K562 (cell line): ENCODE results near the gene DYRK1A. TPM values are rescaled to one million over a fixed set of nuclear protein-coding genes. Genes with fewer than 3 reads are reported as not detected.

Source experiments
- ATF3 ChIP-seq, 2 experiments: fragments of 450-650 bp in 1 of 2; sonication (generic) in 1 of 2; formaldehyde crosslinking in 1 of 2; IDR thresholded peaks in 1 of 2; conservative IDR thresholded peaks in 1 of 2; 2 replicates each; pipeline versions ENCODE4 v1.6.1 to v1.8.1; 2016 to 2023; ENCODE audit warnings: mild to moderate bottlenecking in 2 of 2, moderate library complexity in 2 of 2, inconsistent platforms in 1 of 2, missing genetic modification reagents in 1 of 2
- CBFA2T2 ChIP-seq: fragments of 450-650 bp; conservative IDR thresholded peaks from 2 replicates; pipeline ENCODE4 v1.6.1; 2017; ENCODE audit warnings: mild to moderate bottlenecking
- EP400 ChIP-seq: fragments of 450-650 bp; IDR thresholded peaks from 2 replicates; pipeline ENCODE4 v1.6.1; 2017; ENCODE audit warnings: antibody characterized with exemption, mild to moderate bottlenecking, moderate library complexity
- HDAC2 ChIP-seq: fragments of 450-650 bp; IDR thresholded peaks from 2 replicates; pipeline ENCODE4 v1.6.1; 2016; ENCODE audit warnings: mild to moderate bottlenecking
- HDAC3 ChIP-seq: fragments of 450-650 bp; IDR thresholded peaks from 2 replicates; pipeline ENCODE4 v1.6.1; 2018; ENCODE audit warnings: borderline replicate concordance, mild to moderate bottlenecking, moderate library complexity; ENCODE audit not compliant: partially characterized antibody
- HMGN3 ChIP-seq: IDR thresholded peaks from 2 replicates; pipeline ENCODE4 v1.6.1; 2011; ENCODE audit warnings: borderline replicate concordance, low read depth, mild to moderate bottlenecking, mixed read lengths, low read length; ENCODE audit not compliant: insufficient read length; ENCODE audit errors: extremely low read depth
- LEF1 ChIP-seq: fragments of 450-650 bp; IDR thresholded peaks from 2 replicates; pipeline ENCODE4 v1.6.1; 2016; ENCODE audit warnings: mild to moderate bottlenecking
- MAX ChIP-seq: sonication (generic); formaldehyde crosslinking; IDR thresholded peaks from 2 replicates; pipeline ENCODE4 v1.9.0; 2022; ENCODE audit warnings: mild to moderate bottlenecking, missing genetic modification reagents
- NRF1 ChIP-seq, 2 experiments: fragments of 450-650 bp; IDR thresholded peaks in 1 of 2; conservative IDR thresholded peaks in 1 of 2; 2 replicates each; pipeline ENCODE4 v1.6.1; 2014; ENCODE audit warnings: mild to moderate bottlenecking in 2 of 2
- TOE1 ChIP-seq, 2 experiments: fragments of 450-650 bp in 1 of 2; sonication (generic) in 1 of 2; formaldehyde crosslinking in 1 of 2; IDR thresholded peaks; 2 replicates each; pipeline versions ENCODE4 v1.7.1 to v1.8.0; 2016 to 2022; ENCODE audit warnings: borderline replicate concordance in 2 of 2, mild to moderate bottlenecking in 2 of 2, antibody characterized with exemption in 1 of 2, inconsistent platforms in 1 of 2, low read depth in 1 of 2, missing genetic modification reagents in 1 of 2, moderate library complexity in 1 of 2
- ZEB2 ChIP-seq: fragments of 450-650 bp; IDR thresholded peaks from 2 replicates; pipeline ENCODE4 v1.6.1; 2016
- ZFX ChIP-seq: sonication (generic); formaldehyde crosslinking; IDR thresholded peaks from 2 replicates; pipeline ENCODE4 v1.8.0; 2022; ENCODE audit warnings: mild to moderate bottlenecking, missing genetic modification reagents, moderate library complexity
- ZNF175 ChIP-seq: fragments of 200-800 bp; sonication (Bioruptor generic); IDR thresholded peaks from 2 replicates; pipeline ENCODE4 v1.6.1; 2016; ENCODE audit warnings: low read depth, mild to moderate bottlenecking, missing genetic modification characterization, missing compliant biosample characterization
- ZNF592 ChIP-seq: fragments of 450-650 bp; IDR thresholded peaks from 2 replicates; pipeline ENCODE4 v1.6.1; 2017; ENCODE audit warnings: antibody characterized with exemption, mild to moderate bottlenecking
- polyA plus RNA-seq, 8 experiments: library from polyadenylated mRNA; depleted of rRNA in 4 of 8; stranded (reverse) in 5 of 8; unstranded in 3 of 8; fragments of >200 nt; fragmentation: Nextera tagmentation in 2 of 8; fragmentation: Illumina TruSeq in 1 of 8; extraction: Ambion mirVana in 2 of 8; extraction: Trizol in 1 of 8; gene quantifications; 2 replicates each; pipeline versions ENCODE4 v1.2.1 to v1.2.3, GENCODE V29; 2011 to 2014; ENCODE audit warnings: inconsistent platforms in 1 of 8, missing spikeins in 1 of 8
- total RNA-seq, 7 experiments: library from RNA; depleted of rRNA in 6 of 7; stranded (reverse); fragments of >200 nt in 6 of 7; fragmentation: Illumina TruSeq in 2 of 7; extraction: Trizol in 2 of 7; gene quantifications; 2 replicates each; pipeline versions ENCODE4 v1.2.1 to v1.2.3, GENCODE V29; 2011 to 2021; ENCODE audit warnings: low replicate concordance in 1 of 7

The DYRK1A gene
- total and polyA plus RNA-seq, 9 of the 15 experiments (the other 6 are each of a cell fraction or from before 2014, with no cell fraction given): 3.7 to 64.8 (median 42.3) TPM

GRCh38 chr21:37338671-37339551 lies 27.7 kb upstream of the DYRK1A start (continued):
- TF ChIP-seq HMGN3 (no peak), NRF1 (conservative IDR thresholded peaks at IDR 0.05 in 1 of 2, IDR thresholded peaks at IDR 0.05 in 1 of 2) (peak; percentile 42 to 53), ZNF175 (peak; percentile 92), MAX (CRISPR knock-in tag) (peak; percentile 82), CBFA2T2 (peak; percentile 54), ZEB2 (0 out of 2 replicates have a peak, but pooled peaks have one; percentile 43), ZNF592 (peak; percentile 99), HDAC3 (peak; percentile 25), LEF1 (peak; percentile 86), ATF3 (IDR thresholded peaks at IDR 0.05) (peak; percentile 92), ATF3 (CRISPR knock-in tag; conservative IDR thresholded peaks at IDR 0.05) (peak; percentile 69; the same call in 1 of the 2 replicates), TOE1 (IDR thresholded peaks at IDR 0.05; ENCODE audit: borderline replicate concordance) (no peak; the same call in 1 of the 2 replicates), TOE1 (CRISPR knock-in tag; IDR thresholded peaks at IDR 0.05; ENCODE audit: borderline replicate concordance, low read depth) (no peak), EP400 (peak; percentile 65), HDAC2 (peak; percentile 51), ZFX (CRISPR knock-in tag) (peak; percentile 57; the same call in 1 of the 2 replicates)
